DOHH2 (cell line): ENCODE measurements around the gene VPS35.

ENCODE experiments used
- CTCF ChIP-seq: fragments of 200-600 bp; sonication (generic); IDR thresholded peaks from one replicate; pipeline ENCODE4 v1.5.1; 2014; ENCODE audit warnings: antibody characterized with exemption, mild to moderate bottlenecking, low read depth, low read length; ENCODE audit not compliant: poor library complexity, severe bottlenecking
- EZH2phosphoT487 ChIP-seq: fragments of 200-600 bp; sonication (generic); IDR thresholded peaks from 2 replicates; pipeline ENCODE4 v1.6.1; 2017; ENCODE audit warnings: borderline replicate concordance, mild to moderate bottlenecking, antibody characterized with exemption, low read length, moderate library complexity, mixed read lengths

GRCh38 chr16:46720619-46721018, 31.6 kb upstream of the VPS35 start:
- TF ChIP-seq CTCF (no peak), EZH2phosphoT487 (no peak)
